NCI-H1092 (cell line): ENCODE measurements around the gene KATNBL1.
A peak's percentile ranks its signal among the peaks of the same experiment; 100 is the strongest.

Experiments used
- DNase-seq: peaks from one replicate; lab custom pipeline; 2025; lab: John Stamatoyannopoulos, UW

The KATNBL1 gene

GRCh38 chr15:34209421-34210282, at the start of gene KATNBL1:
Gene KATNBL1, minus strand, starts transcription at chr15:34210096. Its CDS starts 46,420 bp downstream, at chr15:34163676.
- DNase-seq: peak; percentile 91

GRCh38 chr15:34259566-34259965, 49.7 kb upstream of the KATNBL1 start:
- DNase-seq: no peak

GRCh38 chr15:34258151-34258550, 48.3 kb upstream of the KATNBL1 start:
- no peak for DNase-seq

- DNase-seq: no peak
Observed at GRCh38 chr15:34252545-34252944, 42.6 kb upstream of the KATNBL1 start.

- DNase-seq: no peak
Observed at GRCh38 chr15:34248190-34248589, 38.3 kb upstream of the KATNBL1 start.

GRCh38 chr15:34246276-34246976, 36.5 kb upstream of the KATNBL1 start:
- DNase-seq: no peak

GRCh38 chr15:34243226-34243625, 33.3 kb upstream of the KATNBL1 start:
- DNase-seq: no peak

GRCh38 chr15:34242331-34242710, 32.4 kb upstream of the KATNBL1 start:
- DNase-seq: no peak

- no peak for DNase-seq
Observed at GRCh38 chr15:34241376-34242330, 31.8 kb upstream of the KATNBL1 start.

GRCh38 chr15:34240537-34240936, 30.6 kb upstream of the KATNBL1 start:
- DNase-seq: no peak

- DNase-seq: no peak
Observed at GRCh38 chr15:34239151-34239808, 29.4 kb upstream of the KATNBL1 start.

- DNase-seq: peak; percentile 40
Observed at GRCh38 chr15:34233614-34234013, 23.7 kb upstream of the KATNBL1 start.

GRCh38 chr15:34223904-34224596, 14.2 kb upstream of the KATNBL1 start:
- DNase-seq: no peak

- DNase-seq: no peak
Observed at GRCh38 chr15:34217587-34218225, 7.8 kb upstream of the KATNBL1 start.

- no peak for DNase-seq
Observed at GRCh38 chr15:34216527-34217270, 6.8 kb upstream of the KATNBL1 start.

- no peak for DNase-seq
Observed at GRCh38 chr15:34214135-34214534, 4.2 kb upstream of the KATNBL1 start.

GRCh38 chr15:34213690-34214089, 3.8 kb upstream of the KATNBL1 start:
- DNase-seq: no peak

GRCh38 chr15:34206011-34206410, 3.9 kb downstream of the KATNBL1 start:
- DNase-seq: no peak

GRCh38 chr15:34203936-34204335, 6.0 kb downstream of the KATNBL1 start:
- DNase-seq: no peak

GRCh38 chr15:34203305-34203704, 6.6 kb downstream of the KATNBL1 start:
- DNase-seq: no peak
